Pulmonary artery endothelial cell (primary cell): ENCODE results near the gene STAG3. TPM values are rescaled to one million over a fixed set of nuclear protein-coding genes. Genes with fewer than 3 reads are reported as not detected.
"Not testable (repeated sequence)": the region's sequence is repeated elsewhere in the genome, so short reads cannot be mapped to it uniquely, and the experiment has no call there.

Experiments
- DNase-seq: peaks from one replicate; pipeline ENCODE4 v3.0.0-alpha.2; 2011; ENCODE audit warnings: low read depth, low spot score
- total RNA-seq: library from RNA; depleted of rRNA; stranded (reverse); fragments of >200 nt; gene quantifications from 2 replicates; pipeline ENCODE4 v1.2.3, GENCODE V29; 2014

STAG3 gene
- total RNA-seq, 1 donor from 2014 or later: 0.13 TPM

DNA sequence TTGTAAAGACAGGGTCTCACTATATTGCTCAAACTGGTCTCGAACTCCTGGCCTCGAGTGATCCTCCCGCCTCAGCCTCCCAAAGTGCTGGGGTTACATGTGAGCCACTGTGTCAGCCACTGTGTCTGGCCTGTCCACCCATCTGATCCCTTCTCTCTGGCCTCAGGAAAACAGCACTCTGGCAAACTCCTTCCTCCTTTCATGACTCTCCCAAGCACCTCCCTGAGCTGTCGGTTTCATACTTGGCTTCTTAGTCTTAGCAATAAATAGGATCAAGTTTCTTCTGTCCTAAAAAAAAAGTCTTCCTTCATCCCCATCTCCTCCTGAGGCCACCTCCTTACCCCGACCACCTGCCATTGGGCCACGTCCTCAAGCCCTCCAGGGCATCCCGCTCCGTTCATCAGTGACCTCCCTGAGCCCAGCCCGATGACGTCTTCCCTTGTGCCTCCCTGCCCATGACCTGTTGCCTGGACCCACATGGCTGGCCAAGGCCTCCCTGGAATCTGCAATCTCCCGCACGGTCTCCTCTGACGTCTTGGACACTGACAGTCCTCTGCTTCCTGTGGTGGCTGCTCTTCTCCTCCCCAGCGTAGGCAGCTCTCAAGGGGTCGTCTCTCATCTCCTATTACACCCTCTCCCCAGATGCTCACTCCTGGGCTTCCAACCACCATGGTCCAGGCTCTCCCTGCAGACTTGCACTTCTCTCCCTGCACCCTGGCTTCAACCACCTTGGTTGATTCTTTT, 68.6 kb downstream of the STAG3 start:
- not testable (repeated sequence) for DNase-seq

DNA sequence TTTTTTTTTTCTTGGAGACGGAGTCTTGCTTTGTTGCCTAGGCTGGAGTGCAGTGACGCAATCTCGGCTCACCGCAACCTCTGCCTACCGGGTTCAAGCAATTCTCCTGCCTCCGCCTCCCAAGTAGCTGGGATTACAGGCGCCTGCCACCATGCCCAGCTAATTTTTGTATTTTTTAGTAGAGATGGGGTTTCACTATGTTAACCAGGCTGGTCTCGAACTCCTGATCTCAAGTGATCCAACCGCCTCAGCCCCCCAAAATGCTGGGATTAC, 69.1 kb downstream of the STAG3 start:
- DNase-seq: not testable (repeated sequence)

DNA sequence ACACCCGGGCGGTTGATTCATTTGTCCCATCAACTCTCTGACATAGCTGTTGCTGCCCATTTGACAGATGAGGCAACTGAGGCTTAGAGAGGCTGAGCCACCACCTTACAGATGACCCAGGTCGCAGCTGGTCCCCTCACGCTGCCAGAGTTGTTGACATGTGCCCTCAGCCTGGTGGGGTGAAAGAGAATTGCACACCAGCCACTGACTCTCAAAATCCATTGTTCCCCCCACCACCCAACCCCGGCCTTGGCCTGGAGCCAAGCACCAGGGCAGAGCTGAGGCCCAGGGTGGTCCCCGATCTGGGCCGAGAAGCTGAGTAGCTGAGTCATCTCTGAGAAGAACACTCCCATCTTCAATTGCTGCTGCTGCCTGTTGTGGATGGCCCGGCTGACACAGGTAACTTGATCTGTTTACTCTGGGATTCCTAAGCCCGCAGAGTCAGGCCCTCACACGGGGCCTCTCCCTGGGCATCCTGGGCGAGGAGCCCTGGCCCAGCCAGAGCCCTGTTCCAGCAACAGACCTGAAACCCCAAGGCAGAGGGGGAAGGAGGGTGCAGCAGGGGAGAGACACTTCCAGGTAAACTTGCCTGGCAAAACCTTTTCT, 69.5 kb downstream of the STAG3 start:
- DNase-seq: no peak

DNA sequence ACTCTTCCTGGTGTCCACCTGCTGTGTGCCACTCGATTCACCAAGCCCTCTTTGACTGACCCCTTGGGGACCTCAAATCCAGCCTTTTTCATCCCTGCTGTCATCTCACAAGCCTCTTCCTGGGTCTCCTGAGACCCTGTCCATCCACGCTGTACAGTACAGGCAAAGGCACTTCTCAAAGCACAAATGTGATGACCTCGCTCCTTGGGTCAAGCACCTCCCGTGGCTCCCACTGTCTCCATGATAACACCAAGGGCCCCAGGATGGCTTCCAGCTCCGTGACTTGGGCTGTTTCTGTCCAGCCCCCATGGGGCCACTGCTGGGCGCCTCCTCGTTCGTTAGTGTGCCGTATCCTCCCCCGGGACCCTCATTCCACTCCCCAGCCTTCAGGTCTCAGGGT, 70.8 kb downstream of the STAG3 start:
- DNase-seq: no peak

DNA sequence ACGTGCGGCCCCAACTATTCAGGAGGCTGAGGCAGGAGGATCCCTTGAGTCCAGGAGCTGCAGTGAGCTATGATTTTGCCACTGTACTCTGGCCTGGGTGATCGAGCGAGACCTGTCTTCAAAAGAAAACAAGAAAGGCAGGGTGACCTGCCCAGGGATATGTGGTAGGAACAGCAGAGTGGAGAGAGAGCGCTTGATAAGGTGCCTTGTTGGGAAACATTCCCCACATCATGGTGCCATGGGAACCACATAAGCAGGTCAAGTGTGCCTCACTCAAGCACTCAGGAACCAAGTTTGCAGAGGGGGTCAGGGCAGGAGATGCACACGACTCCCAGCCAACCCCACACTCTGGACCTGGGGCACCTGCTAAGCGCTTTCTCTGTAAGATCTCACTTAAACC, 79.3 kb downstream of the STAG3 start:
- DNase-seq: no peak

DNA sequence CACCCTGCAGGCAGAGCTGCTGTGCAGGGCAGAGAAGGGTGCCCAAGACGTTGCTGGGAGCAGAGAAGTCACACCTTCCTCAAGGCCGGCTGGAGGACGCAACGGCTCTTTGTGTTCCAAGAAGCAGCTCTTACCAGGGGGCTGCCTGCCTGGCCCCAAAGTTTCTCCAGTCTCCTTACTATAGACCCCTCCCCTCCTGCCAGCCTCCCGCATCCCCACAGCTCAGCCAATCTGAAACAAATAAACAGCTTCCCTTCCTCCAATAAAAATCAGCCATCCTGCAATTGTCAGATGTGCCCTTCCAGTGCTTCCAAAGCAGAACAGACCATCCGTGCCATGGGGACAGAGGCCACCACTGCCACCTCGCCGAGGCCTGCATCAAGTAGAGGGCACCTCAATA, 82.3 kb downstream of the STAG3 start:
- not testable (repeated sequence) for DNase-seq

DNA sequence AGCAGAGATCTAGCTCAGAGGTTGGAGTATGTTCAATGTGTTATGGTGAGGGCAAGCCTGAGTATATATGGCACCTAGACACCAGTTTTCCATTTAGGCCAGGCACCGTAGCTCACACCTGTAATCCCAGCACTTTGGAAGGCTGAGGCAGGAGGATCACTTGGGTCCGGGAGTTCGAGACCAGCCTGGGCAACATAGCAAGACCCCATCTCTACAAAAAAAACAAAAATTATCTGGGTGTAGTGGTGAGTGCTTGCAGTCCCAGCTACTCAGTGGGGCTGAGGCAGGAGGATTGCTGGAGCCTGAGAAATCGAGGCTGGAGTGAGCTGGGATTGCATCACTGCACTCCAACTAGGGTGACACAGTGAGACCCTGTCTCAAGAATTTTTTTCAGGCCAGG, 85.2 kb downstream of the STAG3 start:
- DNase-seq: not testable (repeated sequence)

Other genes starting within 250 kb of the STAG3 start
- gene GJC3, start 248.3 kb upstream of the STAG3 start, total RNA-seq: not detected in 2 replicates
- gene AZGP1, start 201.9 kb upstream of the STAG3 start, total RNA-seq: not detected in 2 replicates
- 32.7 and 33.5 TPM in 2 replicates for gene ZKSCAN1, start 162.3 kb upstream of the STAG3 start, total RNA-seq
- gene ZSCAN21, start 128.1 kb upstream of the STAG3 start, total RNA-seq: 7.0 and 9.3 TPM in 2 replicates
- gene ZNF3, start 96.2 kb upstream of the STAG3 start, total RNA-seq: 21.7 and 27.8 TPM in 2 replicates
- 147 and 157 TPM in 2 replicates for gene COPS6, start 88.9 kb upstream of the STAG3 start, total RNA-seq
- 114 and 205 TPM in 2 replicates for gene MCM7, start 76.5 kb upstream of the STAG3 start, total RNA-seq
- gene AP4M1, start 76.3 kb upstream of the STAG3 start, total RNA-seq: 23.8 and 24.9 TPM in 2 replicates
- 30.5 and 40.4 TPM in 2 replicates for gene TAF6, start 58.6 kb upstream of the STAG3 start, total RNA-seq
- 34.7 and 51.5 TPM in 2 replicates for gene CNPY4, start 58.3 kb upstream of the STAG3 start, total RNA-seq
- gene MBLAC1, start 51.0 kb upstream of the STAG3 start, total RNA-seq: 2.5 and 3.0 TPM in 2 replicates
- gene LAMTOR4, start 29.0 kb upstream of the STAG3 start, total RNA-seq: 68.4 and 109 TPM in 2 replicates
- gene TRAPPC14, start 19.2 kb upstream of the STAG3 start, total RNA-seq: 6.3 and 8.6 TPM in 2 replicates
- 0.73 and 2.0 TPM in 2 replicates for gene GAL3ST4, start 9.3 kb upstream of the STAG3 start, total RNA-seq
- gene GPC2, start 537 bp upstream of the STAG3 start, total RNA-seq: 2.2 and 4.1 TPM in 2 replicates
- gene PVRIG, start 42.0 kb downstream of the STAG3 start, total RNA-seq: not detected in 2 replicates
- not detected in 2 replicates for gene SPDYE3, start 129.8 kb downstream of the STAG3 start, total RNA-seq
- gene PILRB, start 180.2 kb downstream of the STAG3 start, total RNA-seq: 3.4 and 10.8 TPM in 2 replicates
- gene PILRA, start 195.6 kb downstream of the STAG3 start, total RNA-seq: 0.13 TPM in 1 of 2 replicates, not detected in the other